Endodermal cell (in vitro differentiated cells): Measurements from ENCODE around the gene FCRL6. TPM values are rescaled to one million over a fixed set of nuclear protein-coding genes. Genes with fewer than 3 reads are reported as not detected.

Experiments used
- DNase-seq: peaks from one replicate; pipeline ENCODE4 v3.0.0-alpha.2; 2017
- H3K27ac ChIP-seq: 2 replicates; pipeline ENCODE4 v1.5.1; 2013; ENCODE audit warnings: mild to moderate bottlenecking, low read depth, low read length, moderate library complexity
- H3K27me3 ChIP-seq: 2 replicates; pipeline ENCODE4 v1.6.1; 2013; ENCODE audit warnings: mild to moderate bottlenecking, low read length, moderate library complexity; ENCODE audit not compliant: insufficient read depth, control insufficient read depth, poor library complexity, severe bottlenecking
- H3K36me3 ChIP-seq: 2 replicates; pipeline ENCODE4 v1.7.0; 2013; ENCODE audit warnings: mild to moderate bottlenecking, low read length, moderate library complexity; ENCODE audit not compliant: control insufficient read depth, insufficient read depth
- H3K4me1 ChIP-seq: one replicate; pipeline ENCODE4 v1.7.0; 2013; ENCODE audit warnings: low read length; ENCODE audit not compliant: control insufficient read depth, insufficient read depth
- H3K4me3 ChIP-seq: 2 replicates; pipeline ENCODE4 v1.5.1; 2013; ENCODE audit warnings: mild to moderate bottlenecking, low read length, moderate library complexity
- H3K9ac ChIP-seq: 2 replicates; pipeline ENCODE4 v1.6.1; 2013; ENCODE audit warnings: mild to moderate bottlenecking, low read length, moderate library complexity; ENCODE audit not compliant: poor library complexity, severe bottlenecking; ENCODE audit errors: extremely low read depth
- H3K9me3 ChIP-seq: 2 replicates; pipeline ENCODE4 v1.6.1; 2013; ENCODE audit warnings: mild to moderate bottlenecking, low read length, moderate library complexity; ENCODE audit not compliant: control insufficient read depth
- H3K27ac Mint-ChIP-seq: 2 replicates; pipeline ENCODE4 v1.8.0; 2020; ENCODE audit warnings: mixed read lengths
- H3K27me3 Mint-ChIP-seq: 2 replicates; pipeline ENCODE4 v1.8.0; 2021; ENCODE audit warnings: mild to moderate bottlenecking, mixed read lengths; ENCODE audit not compliant: insufficient read depth
- H3K36me3 Mint-ChIP-seq: 2 replicates; pipeline ENCODE4 v1.8.0; 2020; ENCODE audit warnings: low read depth, mixed read lengths
- H3K4me1 Mint-ChIP-seq: 2 replicates; pipeline ENCODE4 v1.8.0; 2020; ENCODE audit warnings: mixed read lengths
- H3K4me3 Mint-ChIP-seq: 2 replicates; pipeline ENCODE4 v1.8.0; 2020; ENCODE audit warnings: mild to moderate bottlenecking, moderate library complexity, mixed read lengths
- H3K9me3 Mint-ChIP-seq: 2 replicates; pipeline ENCODE4 v1.8.0; 2020; ENCODE audit warnings: mild to moderate bottlenecking, mixed read lengths
- CTCF ChIP-seq: fragments of 200-600 bp; sonication (generic); conservative IDR thresholded peaks from 2 replicates; pipeline ENCODE4 v1.5.0; 2021; ENCODE audit warnings: antibody characterized with exemption, mild to moderate bottlenecking
- WGBS, 2 experiments: methylation state at CpG; one replicate each; pipeline versions ENCODE4 v1.1.5 to v1.1.7; 2013; ENCODE audit warnings: missing lambda C conversion rate in 2 of 2, mixed read lengths in 1 of 2; ENCODE audit not compliant: insufficient coverage in 1 of 2, insufficient read length in 1 of 2; 5-methylcytosine and 5-hydroxymethylcytosine counted together
- total RNA-seq, 2 donors: library from RNA; stranded (reverse); fragmentation: NEBNext Ultra II Directional in 1 of 2; extraction: Animal tissue kit (Norgen Biotek cat#: 25700) in 1 of 2; gene quantifications; 2 replicates in 1 of 2; 3 replicates in 1 of 2; pipeline ENCODE4 v1.2.1, GENCODE V29; 2021

FCRL6 gene
- total RNA-seq, 2 donors from 2014 or later, result not detected

- Mint-ChIP-seq H3K9me3 (no peaks in the 10 kb centered on the region), H3K27ac (no peak overlapping the region), H3K4me3 (no peak overlapping the region), H3K36me3 (no peaks in the 10 kb centered on the region), H3K4me1 (peaks cover 24% of the 10 kb centered on the region), H3K27me3 (peaks cover 34% of the 10 kb centered on the region)
- H3K27ac ChIP-seq, result no peak overlapping the region
- WGBS, 2 experiments, result 91 to 100% methylated on average over 1 of the region's 1 CpG
- H3K36me3 ChIP-seq, result no peaks in the 10 kb centered on the region
- no peak for DNase-seq
- TF ChIP-seq CTCF, result no peak
- peaks cover 11% of the 10 kb centered on the region for H3K4me1 ChIP-seq
- H3K4me3 ChIP-seq, result no peak overlapping the region
- H3K27me3 ChIP-seq, result peaks cover 22% of the 10 kb centered on the region
- H3K9me3 ChIP-seq, result no peaks in the 10 kb centered on the region
- no peak overlapping the region for H3K9ac ChIP-seq
These were observed 36.6 kb downstream of the FCRL6 start for GRCh38 chr1:159838715-159839114.

GRCh38 chr1:159839116-159839849 is 37.1 kb downstream of the FCRL6 start:
- no peak overlapping the region for H3K4me3 ChIP-seq
- no peak overlapping the region for H3K27ac ChIP-seq
- H3K4me1 Mint-ChIP-seq, result peaks cover 24% of the 10 kb centered on the region
- no peaks in the 10 kb centered on the region for H3K36me3 ChIP-seq
- H3K27me3 Mint-ChIP-seq, result peaks cover 32% of the 10 kb centered on the region
- H3K27me3 ChIP-seq, result peaks cover 16% of the 10 kb centered on the region
- H3K4me3 Mint-ChIP-seq, result no peak overlapping the region
- H3K9me3 Mint-ChIP-seq, result no peaks in the 10 kb centered on the region
- peaks cover 11% of the 10 kb centered on the region for H3K4me1 ChIP-seq
- DNase-seq, result no peak
- H3K27ac Mint-ChIP-seq, result no peak overlapping the region
- TF ChIP-seq CTCF, result no peak
- no peaks in the 10 kb centered on the region for H3K36me3 Mint-ChIP-seq
- no peak overlapping the region for H3K9ac ChIP-seq
- no peaks in the 10 kb centered on the region for H3K9me3 ChIP-seq
- WGBS, 2 experiments, result 89 to 94% methylated on average over 2 to 5 of the region's 5 CpGs

- H3K27ac Mint-ChIP-seq, result no peak overlapping the region
- Histone ChIP-seq H3K9ac (no peak overlapping the region), H3K4me1 (peaks cover 11% of the 10 kb centered on the region), H3K4me3 (no peak overlapping the region), H3K27me3 (no peaks in the 10 kb centered on the region), H3K36me3 (no peaks in the 10 kb centered on the region), H3K9me3 (no peaks in the 10 kb centered on the region), H3K27ac (no peak overlapping the region)
- no peaks in the 10 kb centered on the region for H3K9me3 Mint-ChIP-seq
- H3K36me3 Mint-ChIP-seq, result no peaks in the 10 kb centered on the region
- peaks cover 23% of the 10 kb centered on the region for H3K27me3 Mint-ChIP-seq
- 92 to 100% methylated on average over 1 to 2 of the region's 2 CpGs for WGBS, 2 experiments
- no peak for TF ChIP-seq CTCF
- peaks cover 26% of the 10 kb centered on the region for H3K4me1 Mint-ChIP-seq
- no peak for DNase-seq
- no peak overlapping the region for H3K4me3 Mint-ChIP-seq
These were observed 39.6 kb downstream of the FCRL6 start for GRCh38 chr1:159841749-159842148.
